Measurements from ENCODE around the gene UPK2. TPM values are rescaled to one million over a fixed set of nuclear protein-coding genes. Genes with fewer than 3 reads are reported as not detected.
"Not testable (repeated sequence)": the region's sequence is repeated elsewhere in the genome, so short reads cannot be mapped to it uniquely, and the experiment has no call there.

Gene UPK2
- total and polyA plus RNA-seq, 2 of the 13 experiments (the other 11 are each of a cell fraction or from before 2014, with no cell fraction given) = not detected

GRCh38 chr11:118953265-118953664 is 2.8 kb upstream of the UPK2 start:
- FAIRE-seq = no peak
- H2AFZ ChIP-seq (ENCODE audit: low read length) = no peak overlapping the region
- H3K27me3 ChIP-seq (ENCODE audit: control insufficient read depth in 1 of 2, insufficient read depth in 2 of 2, low read length in 2 of 2) = peaks cover 2 to 31% of the 10 kb centered on the region in 2 experiments; a peak in 4 of 5 replicates
- H3K9me3 ChIP-seq (ENCODE audit: low read length) = no peaks in the 10 kb centered on the region
- H3K27ac ChIP-seq (ENCODE audit: extremely low read length, insufficient read depth, low read length) = no peak overlapping the region
- no peak for DNase-seq (ENCODE audit: low spot score)
- ATAC-seq = no peak
- no peak overlapping the region for H3K4me3 ChIP-seq (replicated peaks in 1 of 3; ENCODE audit: insufficient read depth in 1 of 3, low read depth in 2 of 3, low read length in 3 of 3)
- ChIA-PET POLR2A (no interaction called here), CTCF (ENCODE audit: low intra/inter-chr PET ratio, low total read pairs) (no interaction called here)
- no peaks in the 10 kb centered on the region for H3K36me3 ChIP-seq (replicated peaks in 1 of 2; ENCODE audit: control insufficient read depth in 1 of 2, insufficient read depth in 2 of 2, low read length in 2 of 2)
- H3K9ac ChIP-seq (ENCODE audit: insufficient read depth, low read depth, low read length) = no peak overlapping the region
- no peaks in the 10 kb centered on the region for H3K4me1 ChIP-seq (ENCODE audit: insufficient read depth, low read length)
- no TSS peak for BruUV-seq (replicated peaks)
- intact Hi-C loops (cut with micrococcal nuclease; ENCODE audit: unreplicated experiment) (no loop called here), in situ Hi-C loops (cut with HindIII; ENCODE audit: extremely low pct_ligation_motif_present, low pct_unique_long_range_greater_than_20kb) (no loop called here)
- TF ChIP-seq RFX1 (IDR thresholded peaks at IDR 0.05) (peak; percentile 27), MYPOP (CRISPR knock-in tag; IDR thresholded peaks at IDR 0.05) (no peak)
- no peaks in the 10 kb centered on the region for H3K79me2 ChIP-seq (ENCODE audit: insufficient read depth, low read length)
- no peaks in the 10 kb centered on the region for H4K20me1 ChIP-seq (ENCODE audit: insufficient read depth, low read length)
- no peak overlapping the region for H3K4me2 ChIP-seq (ENCODE audit: low read depth, low read length)
- 17% methylated on average over 6 of the region's 6 CpGs for WGBS (ENCODE audit: low lambda C conversion rate)

- intact Hi-C loops (cut with micrococcal nuclease; ENCODE audit: unreplicated experiment); H2AFZ ChIP-seq (ENCODE audit: low read length); H3K4me2 ChIP-seq (ENCODE audit: low read depth, low read length); ATAC-seq; H3K9me3 ChIP-seq (ENCODE audit: low read length); H3K36me3 ChIP-seq (replicated peaks in 1 of 2; ENCODE audit: control insufficient read depth in 1 of 2, insufficient read depth in 2 of 2, low read length in 2 of 2); H4K20me1 ChIP-seq (ENCODE audit: insufficient read depth, low read length); DNase-seq (ENCODE audit: low spot score); H3K79me2 ChIP-seq (ENCODE audit: insufficient read depth, low read length); CTCF ChIA-PET (ENCODE audit: low intra/inter-chr PET ratio, low total read pairs); FAIRE-seq; H3K9ac ChIP-seq (ENCODE audit: insufficient read depth, low read depth, low read length); H3K27ac ChIP-seq (ENCODE audit: extremely low read length, insufficient read depth, low read length); POLR2A ChIA-PET; H3K4me1 ChIP-seq (ENCODE audit: insufficient read depth, low read length); BruUV-seq (replicated peaks); in situ Hi-C loops (cut with HindIII; ENCODE audit: extremely low pct_ligation_motif_present, low pct_unique_long_range_greater_than_20kb); H3K4me3 ChIP-seq (replicated peaks in 1 of 3; ENCODE audit: insufficient read depth in 1 of 3, low read depth in 2 of 3, low read length in 3 of 3): not testable (repeated sequence)
- H3K27me3 ChIP-seq (ENCODE audit: control insufficient read depth in 1 of 2, insufficient read depth in 2 of 2, low read length in 2 of 2) = peaks cover 2 to 35% of the 10 kb centered on the region in 2 experiments; a peak in 4 of 5 replicates
- WGBS (ENCODE audit: low lambda C conversion rate) = 36% methylated on average over 6 of the region's 6 CpGs
These were observed 2.1 kb upstream of the UPK2 start for GRCh38 chr11:118953976-118954375.

Data from HepG2 (cell line).